Heart left ventricle (tissue), 16 donors: ENCODE results near the gene PPM1L. TPM values are rescaled to one million over a fixed set of nuclear protein-coding genes. Genes with fewer than 3 reads are reported as not detected.
A peak's percentile ranks its signal among the peaks of the same experiment; 100 is the strongest.

Source experiments
- ATAC-seq, 4 donors: fragments of 200-7000 bp; cut with Tn5 transposase; one replicate each; pipeline ENCODE4 v1.9.1; 2020 to 2022; ENCODE audit warnings: moderate library complexity in 4 of 4, mild to moderate bottlenecking in 3 of 4, moderate number of reproducible peaks in 1 of 4
- DNase-seq, 5 donors: peaks; one replicate each; pipeline ENCODE4 v3.0.0-alpha.2; 2020
- H3K27ac ChIP-seq, 12 donors: fragments of 200-600 bp; sonication (generic) in 4 of 12; one replicate each; pipeline versions ENCODE4 v1.5.0 to v1.8.0; 2016 to 2022; ENCODE audit warnings: mild to moderate bottlenecking in 2 of 12
- H3K27me3 ChIP-seq, 9 donors: fragments of 200-600 bp; sonication (generic) in 2 of 9; one replicate each; pipeline versions ENCODE4 v1.5.1 to v1.8.0; 2016 to 2022; ENCODE audit warnings: mild to moderate bottlenecking in 3 of 9
- H3K36me3 ChIP-seq, 9 donors: fragments of 200-600 bp; sonication (generic) in 2 of 9; one replicate each; pipeline versions ENCODE4 v1.5.0 to v1.8.0; 2018 to 2022; ENCODE audit warnings: mild to moderate bottlenecking in 2 of 9
- H3K4me1 ChIP-seq, 12 donors: fragments of 200-600 bp; sonication (generic) in 4 of 12; one replicate each; pipeline versions ENCODE4 v1.5.0 to v1.8.0; 2016 to 2022; ENCODE audit warnings: mild to moderate bottlenecking in 3 of 12
- H3K4me3 ChIP-seq, 12 donors: fragments of 200-600 bp; sonication (generic) in 4 of 12; one replicate each; pipeline versions ENCODE4 v1.5.0 to v1.8.0; 2017 to 2022; ENCODE audit warnings: mild to moderate bottlenecking in 9 of 12, moderate library complexity in 4 of 12
- H3K9me3 ChIP-seq, 12 donors: fragments of 200-600 bp; sonication (generic) in 4 of 12; one replicate each; pipeline versions ENCODE4 v1.5.0 to v1.8.0; 2016 to 2022; ENCODE audit warnings: mild to moderate bottlenecking in 1 of 12
- CTCF ChIP-seq, 12 donors: fragments of 200-600 bp; sonication (generic) in 4 of 12; IDR thresholded peaks; one replicate each; pipeline versions ENCODE4 v1.5.0 to v1.8.0; 2018 to 2022; ENCODE audit warnings: antibody characterized with exemption in 12 of 12, mild to moderate bottlenecking in 5 of 12
- POLR2A ChIP-seq, 2 donors: fragments of 450-650 bp; IDR thresholded peaks; one replicate each; pipeline ENCODE4 v1.6.1; 2017; ENCODE audit warnings: antibody characterized with exemption in 2 of 2, mild to moderate bottlenecking in 2 of 2, moderate library complexity in 2 of 2
- WGBS, 4 donors: extraction: QIAGEN DNeasy Blood & Tissue Kit in 2 of 4; methylation state at CpG; one replicate each; pipeline versions ENCODE4 v1.1.5 to v1.1.7; 2013 to 2018; 5-methylcytosine and 5-hydroxymethylcytosine counted together
- intact Hi-C, 10 donors: fragments of 100-400 bp; cut with DNase I; formaldehyde crosslinking; loops; one replicate each; pipeline versions ENCODE4 v1.11.1 to v1.14.2; 2022
- polyA plus RNA-seq, 2 donors: library from polyadenylated mRNA; stranded (reverse); fragments of 200-250 nt; gene quantifications; one replicate each; pipeline ENCODE4 v1.2.3, GENCODE V29; 2013
- total RNA-seq, 9 donors: library from RNA; depleted of rRNA in 2 of 9; stranded (reverse); fragments of >200 nt in 2 of 9; fragmentation: NEBNext Ultra II Directional in 3 of 9; extraction: Animal tissue kit (Norgen Biotek cat#: 25700) in 3 of 9; gene quantifications; one replicate each; pipeline versions ENCODE4 v1.1.0 to v1.2.4, GENCODE V29; 2016 to 2023
- donor health status: ischemic (EF 13 %, LVEDD 7.1; RV severe dilation, severe dysfunction).
- donor health status: healthy with polysubstance abuse.
- donor health status: DM: no; HTN: yes; CAD: no.
- donor health status: DM: no; HTN: no; CAD: no.
- donor health status: ischemic (EF 25% LVEDD 6.9; RV normal size, moderate dysfunction).
- donor health status: ischemic (EF 25% LVEDD 5.7; RV mildly dilated, moderate dysfunction).
- donor health status: healthy.
- donor health status: DM: yes; HTN: yes; CAD: no.
- donor health status: ischemic (EF 35%, LVEDD 5.7; RV mildly dilated, moderate dysfunction).
- donor health status: nonischemic (EF 11% LVEDD 7.7; RV severe dilation, severe dysfunction).
- donor health status: DM: yes; HTN: yes; CAD: no.
- donor health status: PGD.
- donor health status: ischemic (EF 29% LVEDD 5.4; RV normal size, mild dysfunction).
- donor health status: nonischemic (EF 23%, LVEDD 6.1; RV moderate dilation, normal function).

PPM1L gene
- total and polyA plus RNA-seq, 11 donors, result 6.2 to 89.6 (median 41.7) TPM

GRCh38 chr3:160779040-160779439, 23.0 kb downstream of the PPM1L start:
- 44 to 58% (median 53%) methylated on average over 1 of the region's 1 CpG for WGBS, 4 donors
- peaks cover 0 to 32% (median 19%) of the 10 kb centered on the region in 12 donors for H3K4me1 ChIP-seq

GRCh38 chr3:160780245-160780644, 24.2 kb downstream of the PPM1L start:
- H3K4me3 ChIP-seq, result no peak overlapping the region
- DNase-seq (no peak), ATAC-seq (peak in 2 of 4 donors; percentile 24 to 36)
- no peak for TF ChIP-seq CTCF (IDR thresholded peaks at IDR 0.05)
- no peak for TF ChIP-seq POLR2A (IDR thresholded peaks at IDR 0.05)
- no peaks in the 10 kb centered on the region for H3K27me3 ChIP-seq
- intact Hi-C loops, result no loop called here
- peaks cover 0 to 39% (median 20%) of the 10 kb centered on the region in 12 donors for H3K4me1 ChIP-seq
- H3K36me3 ChIP-seq, result no peaks in the 10 kb centered on the region
- H3K9me3 ChIP-seq, result no peaks in the 10 kb centered on the region
- peak overlapping the region in 2 of 12 donors; percentile 8 to 52 for H3K27ac ChIP-seq

More at GRCh38 chr3:160779040-160779439, 23.0 kb downstream of the PPM1L start:
- no peaks in the 10 kb centered on the region for H3K27me3 ChIP-seq
- no peak for TF ChIP-seq POLR2A (IDR thresholded peaks at IDR 0.05)
- TF ChIP-seq CTCF (IDR thresholded peaks at IDR 0.05), result no peak
- H3K4me3 ChIP-seq, result no peak overlapping the region
- intact Hi-C loops, result no loop called here
- H3K27ac ChIP-seq, result no peak overlapping the region
- ATAC-seq, result no peak
- DNase-seq, result no peak
- H3K36me3 ChIP-seq, result no peaks in the 10 kb centered on the region
- H3K9me3 ChIP-seq, result no peaks in the 10 kb centered on the region

- no peaks in the 10 kb centered on the region for H3K27me3 ChIP-seq
- 78 to 83% (median 80%) methylated on average over 4 of the region's 4 CpGs for WGBS, 4 donors
- ATAC-seq (no peak), DNase-seq (no peak)
- H3K9me3 ChIP-seq, result no peaks in the 10 kb centered on the region
- peaks cover 0 to 44% (median 20%) of the 10 kb centered on the region in 12 donors for H3K4me1 ChIP-seq
- H3K27ac ChIP-seq, result peak overlapping the region in 1 of 12 donors; percentile 52
- TF ChIP-seq POLR2A (IDR thresholded peaks at IDR 0.05) (no peak), CTCF (IDR thresholded peaks at IDR 0.05) (no peak)
- no peaks in the 10 kb centered on the region for H3K36me3 ChIP-seq
- H3K4me3 ChIP-seq, result no peak overlapping the region
- intact Hi-C loops, result no loop called here
These were observed 25.4 kb downstream of the PPM1L start for GRCh38 chr3:160781402-160781801.

GRCh38 chr3:160781863-160782262, 25.8 kb downstream of the PPM1L start:
- Histone ChIP-seq H3K27me3 (no peaks in the 10 kb centered on the region), H3K36me3 (no peaks in the 10 kb centered on the region), H3K9me3 (peaks cover 0 to 3% (median 0%) of the 10 kb centered on the region in 12 donors), H3K4me1 (peaks cover 0 to 44% (median 20%) of the 10 kb centered on the region in 12 donors), H3K27ac (peak overlapping the region in 1 of 12 donors; percentile 52), H3K4me3 (no peak overlapping the region)
- DNase-seq, result no peak
- TF ChIP-seq POLR2A (IDR thresholded peaks at IDR 0.05) (no peak), CTCF (IDR thresholded peaks at IDR 0.05) (no peak)
- intact Hi-C loops, result no loop called here
- ATAC-seq, result peak in 1 of 4 donors; percentile 37
- WGBS, 4 donors, result 83 to 92% (median 87%) methylated on average over 3 of the region's 3 CpGs
